ENCODE data around the gene RPL27. TPM values are rescaled to one million over a fixed set of nuclear protein-coding genes. Genes with fewer than 3 reads are reported as not detected.

RPL27 gene
- total and polyA plus RNA-seq, 2 of the 8 experiments (the other 6 are each of a cell fraction or from before 2014, with no cell fraction given), result 1,415 to 3,779 TPM

- Histone ChIP-seq H3K27ac (ENCODE audit: low read depth, low read length) (no peak overlapping the region), H2BK15ac (ENCODE audit: low read length) (no peak overlapping the region), H3K23ac (ENCODE audit: insufficient read length) (no peak overlapping the region), H2BK5ac (ENCODE audit: low read depth, low read length) (no peak overlapping the region), H3K4me1 (replicated peaks in 1 of 4; ENCODE audit: control insufficient read depth in 3 of 4, insufficient read depth in 4 of 4, low read length in 3 of 4) (no peaks in the 10 kb centered on the region), H3K9me3 (ENCODE audit: insufficient read depth in 2 of 2, low read depth in 1 of 2, low read length in 1 of 2) (no peaks in the 10 kb centered on the region), H2BK12ac (ENCODE audit: low read depth, low read length) (no peak overlapping the region), H3K36me3 (ENCODE audit: control insufficient read depth in 2 of 4, insufficient read depth in 4 of 4, low read length in 3 of 4) (peaks cover 17 to 49% (median 37%) of the 10 kb centered on the region in 4 experiments; a peak in 6 of 8 replicates), H3K4ac (replicated peaks; ENCODE audit: insufficient read length, low read depth, low read length) (no peak overlapping the region), H3K23me2 (ENCODE audit: low read depth, low read length) (no peaks in the 10 kb centered on the region), H3K27me3 (replicated peaks in 1 of 4; ENCODE audit: control insufficient read depth in 3 of 4, extremely low read depth in 1 of 4, insufficient read depth in 3 of 4, low read length in 3 of 4) (no peaks in the 10 kb centered on the region), H2AFZ (ENCODE audit: low read length) (no peak overlapping the region), H4K20me1 (replicated peaks in 1 of 2; ENCODE audit: control insufficient read depth in 1 of 2, insufficient read depth in 2 of 2, low read length in 2 of 2) (peaks cover 0 to 6% of the 10 kb centered on the region in 2 experiments), H3K4me3 (ENCODE audit: extremely low read depth in 1 of 4, insufficient read depth in 2 of 4, low read depth in 3 of 4, low read length in 4 of 4) (no peak overlapping the region), H4K5ac (ENCODE audit: insufficient read length, low read depth, low read length) (no peak overlapping the region), H3K79me2 (ENCODE audit: control insufficient read depth in 1 of 2, insufficient read depth in 2 of 2, low read length in 2 of 2) (no peaks in the 10 kb centered on the region), H3K14ac (ENCODE audit: insufficient read length) (no peak overlapping the region), H4K91ac (replicated peaks; ENCODE audit: insufficient read length, low read length) (no peak overlapping the region), H3K79me1 (ENCODE audit: low read depth, low read length) (no peaks in the 10 kb centered on the region), H2AK5ac (ENCODE audit: low read depth, low read length) (no peak overlapping the region), H3K56ac (replicated peaks; ENCODE audit: insufficient read length, low read depth, low read length) (no peak overlapping the region), H3K4me2 (ENCODE audit: insufficient read depth in 1 of 2, low read depth in 2 of 2, low read length in 2 of 2) (no peak overlapping the region), H4K8ac (ENCODE audit: extremely low read depth, insufficient read depth, low read length) (no peak overlapping the region), H2BK120ac (replicated peaks; ENCODE audit: low read depth, low read length) (no peak overlapping the region), H3K18ac (ENCODE audit: extremely low read depth, low read length) (no peak overlapping the region), H2BK20ac (ENCODE audit: low read length) (no peak overlapping the region), H3K9ac (replicated peaks in 1 of 4; ENCODE audit: extremely low read depth in 1 of 4, low read depth in 3 of 4, low read length in 3 of 4) (no peak overlapping the region)
- DNase-seq (ENCODE audit: low read depth in 1 of 2, low spot score in 2 of 2), result no peak
- 93% methylated on average over 6 of the region's 6 CpGs; no CpG with 5 or more reads in 1 of the 2 experiments for WGBS, 2 experiments (ENCODE audit: extremely low coverage in 1 of 2, insufficient coverage in 1 of 2, insufficient read length in 1 of 2, insufficient replicate concordance in 2 of 2, low coverage in 1 of 2, low lambda C conversion rate in 2 of 2, missing lambda C conversion rate in 1 of 2)
- FAIRE-seq, result no peak
- ChIA-PET POLR2A (ENCODE audit: partially characterized antibody) (interaction anchor here (1.8 kb wide), 1 partner anchor 11 kb away, joined by 11 read pairs; the partner anchor contains the start of genes PTGES3L and RUNDC1), CTCF (ENCODE audit: partially characterized antibody) (interaction anchor here (0.7 to 1.6 kb wide), 4 partner anchors 23 to 148 kb away, joined by 3 to 6 read pairs (median 4); no protein-coding TSS in a partner anchor)
- TF ChIP-seq ATF2 (IDR thresholded peaks at IDR 0.05; ENCODE audit: low read length) (no peak), SIRT6 (IDR thresholded peaks at IDR 0.05; ENCODE audit: low read length) (no peak)
Measured at GRCh38 chr17:42991471-42991870, 6.7 kb upstream of the RPL27 start.

Measured in H1 (cell line).